ENCODE results near the gene ASTN2.

ASTN2 gene

GRCh38 chr9:117164512-117164911, 250.3 kb downstream of the ASTN2 start:
- DNase-seq (ENCODE audit: low read depth) = no peak
- H3K4me3 ChIP-seq (ENCODE audit: low read length) = no peak overlapping the region
- no peak for TF ChIP-seq CTCF (conservative IDR thresholded peaks at IDR 0.05; ENCODE audit: low read length)

GRCh38 chr9:117160254-117160653, 254.6 kb downstream of the ASTN2 start:
- DNase-seq (ENCODE audit: low read depth) = no peak
- no peak for TF ChIP-seq CTCF (conservative IDR thresholded peaks at IDR 0.05; ENCODE audit: low read length)
- H3K4me3 ChIP-seq (ENCODE audit: low read length) = no peak overlapping the region

GRCh38 chr9:117156771-117157535, 257.9 kb downstream of the ASTN2 start:
- DNase-seq (ENCODE audit: low read depth) = no peak
- H3K4me3 ChIP-seq (ENCODE audit: low read length) = no peak overlapping the region
- TF ChIP-seq CTCF (conservative IDR thresholded peaks at IDR 0.05; ENCODE audit: low read length) = no peak

GRCh38 chr9:117156144-117156688, 258.6 kb downstream of the ASTN2 start:
- no peak for TF ChIP-seq CTCF (conservative IDR thresholded peaks at IDR 0.05; ENCODE audit: low read length)
- no peak for DNase-seq (ENCODE audit: low read depth)

GRCh38 chr9:117153021-117153420, 261.8 kb downstream of the ASTN2 start:
- DNase-seq (ENCODE audit: low read depth) = no peak
- H3K4me3 ChIP-seq (ENCODE audit: low read length) = no peak overlapping the region
- no peak for TF ChIP-seq CTCF (conservative IDR thresholded peaks at IDR 0.05; ENCODE audit: low read length)

More at GRCh38 chr9:117156144-117156688, 258.6 kb downstream of the ASTN2 start:
- H3K4me3 ChIP-seq (ENCODE audit: low read length) = no peak overlapping the region

GRCh38 chr9:117151716-117152115, 263.1 kb downstream of the ASTN2 start:
- DNase-seq (ENCODE audit: low read depth) = no peak
- no peak for TF ChIP-seq CTCF (conservative IDR thresholded peaks at IDR 0.05; ENCODE audit: low read length)
- no peak overlapping the region for H3K4me3 ChIP-seq (ENCODE audit: low read length)

GRCh38 chr9:117149996-117150395, 264.9 kb downstream of the ASTN2 start:
- no peak for DNase-seq (ENCODE audit: low read depth)
- no peak overlapping the region for H3K4me3 ChIP-seq (ENCODE audit: low read length)
- no peak for TF ChIP-seq CTCF (conservative IDR thresholded peaks at IDR 0.05; ENCODE audit: low read length)

Data from AG10803 (cell line).